ENCODE measurements around the gene NSL1.
"Not testable (repeated sequence)": the region's sequence is repeated elsewhere in the genome, so short reads cannot be mapped to it uniquely, and the experiment has no call there.

The NSL1 gene

GRCh38 chr1:212791676-212792395, at the start of gene NSL1, which contains the start of gene TATDN3:
Gene NSL1 (minus strand): TSS chr1:212791777. CDS start chr1:212791763, 14 bp downstream.
Gene TATDN3 (plus strand): TSS chr1:212791894. CDS start chr1:212791922, 28 bp downstream.
- peak; percentile 67 for DNase-seq (ENCODE audit: low read depth)

GRCh38 chr1:212838145-212838544, 46.6 kb upstream of the NSL1 start:
- no peak for DNase-seq (ENCODE audit: low read depth)

GRCh38 chr1:212833211-212834207, 41.9 kb upstream of the NSL1 start:
- DNase-seq (ENCODE audit: low read depth): not testable (repeated sequence)

GRCh38 chr1:212828395-212828794, 36.8 kb upstream of the NSL1 start:
- DNase-seq (ENCODE audit: low read depth): no peak

- DNase-seq (ENCODE audit: low read depth): no peak
These were observed 36.3 kb upstream of the NSL1 start for GRCh38 chr1:212827831-212828278.

GRCh38 chr1:212827171-212827776, 35.7 kb upstream of the NSL1 start:
- no peak for DNase-seq (ENCODE audit: low read depth)

- no peak for DNase-seq (ENCODE audit: low read depth)
These were observed 34.3 kb upstream of the NSL1 start for GRCh38 chr1:212825798-212826452.

GRCh38 chr1:212824201-212824600, 32.6 kb upstream of the NSL1 start:
- no peak for DNase-seq (ENCODE audit: low read depth)

GRCh38 chr1:212822956-212823355, 31.4 kb upstream of the NSL1 start:
- no peak for DNase-seq (ENCODE audit: low read depth)

GRCh38 chr1:212820969-212821368, 29.4 kb upstream of the NSL1 start:
- DNase-seq (ENCODE audit: low read depth): no peak

GRCh38 chr1:212819726-212820125, 28.1 kb upstream of the NSL1 start:
- DNase-seq (ENCODE audit: low read depth): peak; percentile 4

- no peak for DNase-seq (ENCODE audit: low read depth)
These were observed 25.1 kb upstream of the NSL1 start for GRCh38 chr1:212816567-212817278.

- no peak for DNase-seq (ENCODE audit: low read depth)
These were observed 23.2 kb upstream of the NSL1 start for GRCh38 chr1:212814537-212815334.

GRCh38 chr1:212805767-212806166, 14.2 kb upstream of the NSL1 start:
- DNase-seq (ENCODE audit: low read depth): no peak

- DNase-seq (ENCODE audit: low read depth): no peak
These were observed 6.1 kb upstream of the NSL1 start for GRCh38 chr1:212797681-212798080.

GRCh38 chr1:212794561-212795014, 3.0 kb upstream of the NSL1 start:
- DNase-seq (ENCODE audit: low read depth): no peak

GRCh38 chr1:212792396-212792908, 875 bp upstream of the NSL1 start:
- DNase-seq (ENCODE audit: low read depth): no peak

GRCh38 chr1:212791261-212791675, 309 bp downstream of the NSL1 start:
- no peak for DNase-seq (ENCODE audit: low read depth)

- no peak for DNase-seq (ENCODE audit: low read depth)
These were observed 5.7 kb downstream of the NSL1 start for GRCh38 chr1:212785871-212786270.

- no peak for DNase-seq (ENCODE audit: low read depth)
These were observed 7.6 kb downstream of the NSL1 start for GRCh38 chr1:212783976-212784375.

Data from non-pigmented ciliary epithelial cell (primary cell).